IPS DF 4.7 (cell line): ENCODE data around the gene TBX4.

Experiments
- DNase-seq: peaks from one replicate; pipeline ENCODE4 v3.0.0-alpha.2; 2013; ENCODE audit warnings: low spot score; ENCODE audit errors: extremely low read depth

The TBX4 gene

DNA sequence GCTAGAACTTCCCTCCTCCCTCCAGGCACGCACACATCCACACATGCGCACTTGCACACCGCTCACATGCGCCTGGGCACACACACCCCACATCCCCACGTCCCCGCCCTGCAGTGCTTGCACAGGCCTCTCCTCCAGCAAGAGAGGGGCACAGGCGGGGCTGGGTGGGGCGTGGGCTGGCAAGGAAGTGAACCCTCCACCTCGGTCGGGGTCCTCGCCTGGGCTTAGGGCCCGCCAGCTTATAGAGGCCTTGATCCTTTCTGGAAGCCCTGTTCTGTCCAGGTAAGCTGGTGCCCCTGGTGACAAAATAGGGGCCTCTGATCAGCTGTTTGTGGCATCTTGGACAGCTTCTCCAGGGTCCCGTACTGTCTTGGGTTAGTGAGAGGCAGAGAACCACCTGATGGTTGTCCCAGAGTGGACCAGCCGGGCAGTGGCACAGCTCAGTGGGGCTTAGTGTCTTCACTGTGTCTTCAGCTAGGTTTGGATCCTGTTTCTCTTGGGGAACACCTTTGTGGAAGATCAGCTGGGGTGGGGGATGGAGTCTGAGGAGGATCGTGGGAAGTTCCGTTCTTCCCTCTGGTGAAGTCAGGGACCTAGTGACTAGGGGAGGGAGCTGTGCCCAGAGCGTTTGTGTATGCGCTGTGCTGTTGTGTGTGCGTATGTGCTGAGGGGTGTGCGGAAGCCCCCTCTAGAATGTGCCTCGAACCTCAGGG lies 12.1 kb downstream of the TBX4 start:
- DNase-seq: no peak

DNA sequence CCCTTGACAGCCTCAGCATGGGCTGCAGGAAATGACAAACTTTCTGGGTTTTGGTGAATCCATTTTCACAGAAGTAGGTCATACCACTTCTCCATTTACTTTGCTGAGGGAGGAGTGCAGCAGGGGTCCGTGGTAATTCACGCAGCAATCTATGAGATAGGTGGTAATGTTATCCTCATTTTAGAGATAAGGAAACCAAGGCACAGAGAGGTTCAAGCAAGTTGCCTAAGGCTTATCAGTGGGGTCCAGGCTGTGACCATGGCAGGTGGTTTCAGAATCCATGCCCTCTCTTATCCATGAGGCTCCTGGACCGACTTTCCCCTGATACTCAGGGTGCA lies 12.6 kb downstream of the TBX4 start:
- DNase-seq: no peak

DNA sequence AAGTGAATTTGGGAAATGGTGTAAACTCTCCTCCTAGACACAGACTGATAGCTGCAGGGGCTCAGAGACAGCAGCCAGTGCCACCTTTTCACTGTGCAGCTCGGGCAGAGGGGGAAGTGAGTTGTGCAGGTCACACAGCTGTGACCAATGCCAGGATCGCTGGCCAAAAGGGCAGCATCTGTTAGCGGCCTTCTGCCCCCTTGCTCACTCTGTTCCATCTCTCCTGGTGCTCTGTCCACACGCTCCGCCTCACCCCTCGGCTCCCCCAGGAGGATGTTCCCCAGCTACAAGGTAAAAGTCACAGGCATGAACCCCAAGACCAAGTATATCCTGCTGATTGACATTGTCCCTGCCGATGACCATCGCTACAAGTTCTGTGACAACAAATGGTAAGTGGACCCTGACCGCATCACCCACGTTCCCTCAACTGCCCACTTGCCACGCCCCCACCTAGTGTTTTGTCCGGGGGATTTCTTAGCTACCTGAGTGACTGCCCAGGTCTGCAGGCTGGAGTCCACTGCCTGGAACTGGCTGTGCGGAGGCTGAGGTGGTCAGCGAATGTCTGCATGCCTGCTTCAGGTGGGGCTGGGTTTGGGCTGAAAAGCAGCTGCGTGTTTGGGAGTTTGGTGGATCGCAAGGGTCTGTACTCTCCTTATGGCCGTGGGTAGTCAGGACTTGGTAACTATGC lies 13.5 kb downstream of the TBX4 start:
- no peak for DNase-seq

DNA sequence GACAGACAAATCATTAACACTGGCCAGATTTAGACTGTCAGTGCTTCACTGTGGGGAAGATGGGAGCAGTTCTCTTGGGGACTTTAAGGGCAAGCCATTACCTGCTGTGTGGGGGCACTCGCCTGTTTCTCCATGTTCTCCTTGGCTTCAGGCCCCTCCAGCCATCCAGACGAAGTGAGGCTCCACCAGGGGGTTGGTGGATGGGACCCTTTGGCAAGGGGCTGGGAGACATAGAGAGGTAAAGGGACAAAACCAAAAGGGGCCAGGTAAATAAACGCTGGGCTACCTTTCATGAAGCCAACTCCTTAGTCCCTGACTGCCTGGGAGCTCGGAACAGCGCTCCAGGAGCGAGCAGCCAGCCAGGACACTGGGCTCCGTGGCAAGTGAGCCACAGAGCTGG lies 14.0 kb downstream of the TBX4 start:
- DNase-seq: no peak

DNA sequence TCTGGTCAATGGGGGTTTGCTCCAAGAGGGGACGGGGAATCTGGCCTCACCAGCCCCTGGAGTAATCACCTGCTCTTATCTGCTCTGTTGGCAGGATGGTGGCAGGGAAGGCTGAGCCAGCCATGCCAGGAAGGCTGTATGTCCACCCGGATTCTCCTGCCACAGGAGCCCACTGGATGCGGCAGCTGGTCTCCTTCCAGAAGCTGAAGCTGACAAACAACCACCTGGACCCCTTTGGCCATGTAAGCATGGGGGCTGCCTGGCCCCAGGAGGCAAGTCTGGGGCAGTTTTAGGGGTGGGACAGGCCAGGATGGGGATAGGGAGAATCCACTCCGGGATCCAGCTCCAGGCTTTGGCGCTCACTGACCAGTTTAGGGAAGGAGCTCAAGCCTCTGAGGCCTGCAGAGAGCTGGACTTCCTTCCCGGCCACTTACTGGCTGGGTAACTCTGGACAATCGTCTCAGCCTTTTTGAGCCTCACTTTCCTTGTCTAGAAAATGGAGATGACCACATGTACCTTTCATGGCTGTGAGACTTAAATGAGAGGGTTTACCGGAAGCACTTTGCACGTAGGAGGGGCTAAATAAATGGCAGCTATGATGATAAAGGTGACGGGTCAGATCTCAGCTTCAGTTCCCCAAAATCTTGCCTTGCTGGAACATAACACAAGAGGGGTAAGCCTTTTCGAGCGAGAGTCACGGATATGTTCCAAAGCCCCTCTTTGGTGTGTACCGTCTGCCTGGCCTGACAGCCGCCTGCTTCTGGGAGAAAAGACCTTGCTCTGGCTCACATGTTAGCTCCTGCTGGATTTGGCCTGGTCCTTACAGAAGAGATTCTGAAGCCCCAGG lies 15.4 kb downstream of the TBX4 start:
- no peak for DNase-seq

DNA sequence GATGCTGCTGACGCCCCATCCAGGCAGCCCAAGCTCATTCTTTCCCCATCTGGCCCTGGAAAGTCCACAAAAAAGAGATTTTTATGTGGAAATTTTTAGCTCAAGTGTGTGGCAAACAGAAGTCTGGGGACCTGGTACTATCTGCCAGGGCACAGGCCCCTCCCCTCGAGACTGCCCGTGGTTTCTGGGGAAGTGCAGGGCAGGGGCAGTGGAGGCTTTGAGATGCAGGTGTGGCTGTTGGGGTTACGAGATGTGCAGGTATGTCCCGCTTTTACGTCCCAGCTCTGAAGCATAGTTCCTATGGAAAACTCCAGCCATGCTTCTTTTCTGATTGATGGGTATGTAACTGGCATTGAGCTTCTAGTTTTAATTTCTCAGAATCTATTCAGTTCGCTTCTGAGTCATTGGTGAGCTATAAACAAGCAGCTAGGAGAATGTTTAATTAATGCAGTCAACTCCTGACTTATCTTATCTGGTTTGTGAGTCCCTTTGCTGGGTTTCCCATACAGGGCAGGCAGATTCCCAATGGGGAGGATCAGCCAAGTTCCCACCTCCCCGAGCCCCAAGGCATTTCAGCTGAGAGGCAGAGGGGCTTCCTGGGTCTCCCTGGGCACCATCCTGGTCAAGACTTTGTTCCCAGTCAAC lies 16.2 kb downstream of the TBX4 start:
- no peak for DNase-seq

DNA sequence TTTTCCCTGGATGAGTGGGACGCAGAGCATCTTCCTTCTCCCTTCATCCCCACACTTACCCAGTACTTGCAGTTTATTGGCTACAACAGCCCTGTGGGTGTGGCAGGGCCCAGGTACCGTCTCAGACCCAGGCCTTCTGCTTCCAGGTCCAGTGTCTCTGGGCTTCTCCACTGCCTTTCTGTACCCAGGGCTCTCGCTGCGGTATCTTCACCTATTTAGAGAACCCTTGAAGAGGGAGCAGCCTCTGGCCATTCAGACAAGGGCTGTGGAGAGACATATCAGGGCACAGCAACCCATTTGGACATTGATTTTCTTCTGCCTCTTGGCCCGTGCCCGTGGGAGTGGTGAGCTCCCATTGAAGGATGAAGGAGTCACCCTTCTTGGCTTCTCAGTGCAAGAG lies 17.3 kb downstream of the TBX4 start:
- DNase-seq: no peak

DNA sequence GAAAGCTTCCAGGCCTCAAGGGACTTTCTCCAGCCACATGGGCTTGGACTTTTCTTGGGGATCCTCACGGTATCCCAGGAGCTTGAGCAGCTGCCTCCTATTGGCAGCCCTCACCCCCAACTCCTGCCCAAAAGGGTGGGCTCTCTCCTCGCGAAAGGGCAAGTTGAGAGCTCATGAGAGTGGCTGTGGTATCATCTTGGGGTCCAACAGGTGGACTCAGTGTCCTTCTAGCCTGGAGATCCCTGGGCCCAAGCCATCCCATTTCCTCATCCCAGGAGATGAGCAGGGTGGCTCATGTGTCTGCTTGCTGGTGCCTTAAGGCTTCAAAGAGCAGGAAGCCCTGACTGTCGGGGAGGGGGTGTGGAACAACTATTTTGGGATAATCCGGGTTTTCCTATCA lies 17.7 kb downstream of the TBX4 start:
- no peak for DNase-seq

DNA sequence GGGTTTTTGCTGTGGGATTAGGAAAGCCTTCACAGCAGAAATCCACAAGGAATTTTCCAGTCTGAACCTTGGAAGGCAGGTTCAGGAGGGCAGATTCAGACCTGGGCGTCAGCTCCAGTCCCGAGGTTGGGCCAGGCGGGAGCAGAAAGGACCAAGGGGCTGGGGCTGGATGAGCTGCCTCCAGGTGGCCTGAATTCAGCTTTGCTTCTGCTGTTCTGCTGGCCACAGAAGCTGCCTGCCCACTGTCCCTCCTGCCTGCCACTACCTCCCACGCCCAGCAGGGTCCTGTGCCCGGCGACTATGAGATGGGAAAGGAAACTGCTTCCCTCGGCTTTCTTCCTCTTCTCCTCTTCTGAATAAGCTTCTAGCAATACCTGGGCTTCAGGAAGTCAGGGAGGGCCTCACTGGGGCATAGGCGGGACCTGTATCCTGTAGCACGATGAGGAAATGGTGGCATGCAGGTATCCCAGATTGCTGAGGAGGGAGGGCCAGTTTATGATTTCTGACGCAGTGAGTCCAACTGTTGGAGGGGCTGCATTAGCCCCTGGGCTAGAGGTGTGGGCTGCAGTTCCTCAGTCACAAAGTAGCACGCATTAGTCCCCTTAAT lies 18.4 kb downstream of the TBX4 start:
- DNase-seq: no peak

DNA sequence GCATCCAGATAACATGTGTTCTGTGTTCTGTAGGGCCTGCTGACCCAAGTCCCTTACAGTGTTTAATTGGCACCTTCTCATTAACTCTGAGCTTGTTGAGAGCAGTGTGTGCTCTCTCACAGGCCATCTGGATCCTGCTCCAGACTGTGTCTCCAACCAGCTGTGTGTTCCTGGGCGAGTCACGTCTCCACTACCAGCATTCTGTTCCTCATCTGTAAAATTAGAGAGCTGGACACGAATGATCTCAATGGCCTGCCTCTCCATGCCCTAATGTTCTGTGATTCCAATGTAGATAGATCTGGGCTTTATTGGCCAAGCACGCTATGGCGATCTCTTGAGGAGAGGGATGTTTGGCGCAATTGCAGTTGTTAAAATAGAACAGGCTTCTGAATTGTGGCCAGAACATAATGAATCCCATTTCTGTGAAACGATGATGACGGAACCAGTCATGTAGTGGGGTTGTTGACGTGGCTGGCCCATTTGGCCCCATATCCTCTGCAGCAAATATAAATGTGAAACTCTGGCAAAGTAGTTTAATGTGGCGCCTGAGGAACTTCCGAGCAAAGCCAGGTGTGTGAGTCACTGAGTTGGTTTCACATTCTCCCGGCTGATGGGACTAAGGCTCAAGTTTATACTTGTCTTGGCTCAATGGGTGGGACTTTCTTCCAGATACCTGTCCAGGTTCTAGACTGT lies 22.2 kb downstream of the TBX4 start:
- DNase-seq: no peak

DNA sequence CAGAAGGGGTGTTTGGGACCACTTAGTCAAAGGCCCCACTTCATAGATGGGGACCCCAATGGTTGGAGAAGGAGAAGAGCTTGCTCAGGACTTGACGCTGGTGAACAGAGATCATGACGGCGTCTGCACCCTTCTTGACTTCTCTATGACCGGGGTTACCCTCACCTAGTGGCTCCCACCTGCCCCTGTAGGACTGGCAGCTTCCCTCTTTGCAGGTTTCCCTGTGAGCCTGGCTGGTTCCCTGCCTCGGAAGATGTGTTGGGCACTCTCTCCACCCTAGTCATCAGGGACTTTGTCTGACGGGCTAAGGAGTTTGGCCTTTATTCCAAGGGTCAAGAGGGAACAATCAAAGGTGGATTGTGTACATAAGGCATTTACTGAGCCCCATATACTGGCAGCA lies 22.7 kb downstream of the TBX4 start:
- DNase-seq: no peak

DNA sequence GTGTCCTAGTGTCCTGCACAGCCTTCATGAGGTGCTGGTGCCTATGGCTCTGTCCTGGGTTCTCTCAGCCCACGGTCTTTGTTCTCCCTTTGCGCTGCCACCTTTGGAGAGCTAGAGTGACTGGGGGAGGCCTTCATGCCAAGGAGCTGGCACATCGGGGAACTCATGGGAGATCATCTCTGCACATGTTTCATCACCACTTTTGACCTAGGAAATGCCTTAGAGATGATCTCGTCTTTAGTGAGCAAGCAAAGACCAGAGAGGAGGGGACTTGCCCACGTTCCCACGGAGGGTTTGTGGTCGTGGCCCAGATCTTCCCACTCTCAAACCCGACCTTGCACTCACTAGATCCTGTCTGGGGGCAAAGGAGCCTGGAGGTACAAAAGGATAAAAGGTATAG lies 23.5 kb downstream of the TBX4 start:
- no peak for DNase-seq

DNA sequence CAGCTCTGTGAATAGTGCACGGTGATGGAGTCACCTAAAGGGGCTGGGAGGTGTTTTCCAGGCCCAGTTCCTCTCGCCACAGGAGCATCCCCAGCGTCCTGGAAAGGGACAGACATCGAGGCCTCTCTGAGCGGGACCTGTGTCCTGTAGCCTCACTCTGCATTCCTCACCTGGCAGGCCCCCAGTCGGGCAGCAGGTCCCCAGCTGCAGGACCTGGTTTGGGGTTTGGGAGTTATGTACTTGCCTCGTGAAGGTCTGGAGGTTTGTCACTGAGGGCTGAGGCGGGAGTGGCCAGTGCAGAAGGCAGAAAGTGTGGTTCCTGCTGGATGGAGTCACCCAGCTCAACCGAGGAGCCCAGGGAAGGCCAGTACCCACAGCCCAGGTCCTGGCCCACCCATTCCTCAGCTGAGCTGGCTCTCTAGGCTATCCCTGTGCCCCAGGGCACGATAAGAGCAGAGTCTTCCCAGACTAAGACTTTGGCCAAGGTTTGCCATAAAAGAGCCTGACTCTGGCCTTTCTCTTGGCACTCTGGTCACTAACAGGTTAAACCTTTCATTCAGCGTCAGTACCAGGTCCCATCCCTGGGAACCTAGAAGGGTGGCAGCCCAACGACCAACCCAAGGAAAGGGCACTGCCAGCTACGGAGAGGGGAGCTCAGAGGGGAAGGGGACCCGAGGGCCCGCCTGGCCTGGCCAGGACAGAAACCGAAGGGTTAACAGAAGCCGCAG lies 24.4 kb downstream of the TBX4 start:
- DNase-seq: no peak

DNA sequence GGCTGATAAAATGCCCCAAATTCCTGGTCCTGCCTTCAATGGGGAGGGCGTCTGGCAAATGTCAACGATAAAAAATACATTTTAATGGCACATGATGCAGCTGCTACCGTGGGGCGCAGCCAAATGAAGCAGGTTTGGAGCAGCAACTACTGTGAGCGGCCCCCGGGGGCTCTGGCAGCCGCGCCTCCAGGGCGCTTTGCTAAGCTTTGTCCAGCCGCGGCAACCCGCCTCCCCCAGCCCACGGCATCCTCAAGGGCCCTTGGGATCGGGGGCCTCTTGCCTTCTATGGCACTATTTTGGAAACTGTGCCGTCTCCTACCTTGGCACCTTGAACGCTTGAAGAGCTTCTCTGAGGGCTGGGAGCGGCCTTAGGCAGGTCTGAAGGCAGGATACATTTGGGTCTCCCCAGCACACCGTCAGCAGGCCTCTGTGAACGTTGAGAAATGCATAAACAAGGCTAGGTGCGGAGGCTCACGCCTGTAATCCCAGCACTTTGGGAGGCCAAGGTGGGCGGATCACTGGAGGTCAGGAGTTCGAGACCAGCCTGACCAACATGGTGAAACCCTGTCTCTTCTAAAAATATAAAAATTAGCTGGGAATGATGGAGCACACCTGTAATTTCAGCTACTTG lies 25.1 kb downstream of the TBX4 start:
- no peak for DNase-seq

DNA sequence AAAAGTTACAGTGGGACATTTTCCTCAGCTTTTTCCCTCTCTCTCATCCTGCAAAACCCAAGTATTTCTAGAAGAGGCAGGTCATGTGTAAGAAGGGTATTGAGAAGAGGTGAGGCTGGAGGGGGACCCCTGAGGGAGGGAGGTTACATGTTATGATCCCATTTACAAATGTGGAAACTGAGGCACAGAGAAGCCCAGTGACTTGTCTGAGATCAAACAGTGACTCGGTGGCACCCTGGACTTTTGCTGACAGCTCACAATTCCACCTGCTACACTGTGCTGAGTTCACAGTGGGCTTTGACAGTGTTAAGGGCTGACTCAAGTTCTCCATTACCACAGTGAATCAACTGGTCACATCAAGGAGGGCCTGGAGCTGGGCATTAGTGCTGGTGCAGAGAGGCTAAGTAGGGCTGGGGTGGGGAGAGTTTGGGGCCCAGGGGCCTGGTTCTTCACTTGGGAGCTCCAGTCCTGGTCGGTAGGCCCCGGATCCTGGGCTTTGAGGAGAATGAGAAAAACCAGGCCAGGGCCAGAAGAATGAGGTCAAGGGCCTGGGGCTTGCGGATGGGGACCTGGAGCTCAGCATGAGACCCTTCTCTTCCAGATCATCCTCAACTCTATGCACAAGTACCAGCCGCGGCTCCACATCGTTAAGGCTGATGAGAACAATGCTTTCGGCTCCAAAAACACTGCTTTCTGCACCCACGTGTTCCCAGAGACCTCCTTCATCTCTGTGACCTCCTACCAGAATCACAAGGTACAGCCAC lies 26.0 kb downstream of the TBX4 start:
- no peak for DNase-seq

DNA sequence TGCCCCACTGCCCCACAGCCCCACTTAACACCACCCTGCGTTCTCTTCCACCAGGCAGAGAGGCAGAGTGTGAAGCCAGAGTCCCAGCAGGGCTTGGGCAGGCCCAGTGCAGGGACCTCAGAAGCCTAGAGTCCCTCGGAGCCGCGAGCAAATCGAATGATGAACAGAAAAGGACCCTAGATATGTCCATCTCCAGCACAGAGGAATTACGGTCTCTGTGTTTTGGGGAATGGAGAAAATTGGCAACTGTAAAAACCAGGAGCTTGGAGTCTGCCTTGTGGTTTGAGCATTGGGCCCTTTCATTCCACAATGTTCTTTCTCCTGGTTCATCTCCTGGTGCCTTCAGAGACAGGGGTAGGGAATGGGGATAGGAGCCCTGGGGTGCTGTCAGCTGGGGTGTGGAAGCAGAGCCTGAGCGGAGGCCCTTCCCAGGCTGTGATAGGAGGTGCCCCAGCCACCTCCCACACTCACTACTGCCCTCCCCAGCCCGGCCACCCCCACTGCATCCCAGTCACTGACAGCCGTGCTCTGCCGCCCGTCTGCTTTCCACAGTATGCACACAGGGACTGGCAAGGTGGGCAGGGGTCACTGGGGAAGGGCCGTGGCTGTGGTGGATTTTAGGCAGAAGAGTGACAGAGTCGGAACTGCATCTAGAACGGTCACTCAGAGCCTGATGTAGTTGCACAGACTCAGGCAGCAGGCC lies 26.7 kb downstream of the TBX4 start:
- no peak for DNase-seq

DNA sequence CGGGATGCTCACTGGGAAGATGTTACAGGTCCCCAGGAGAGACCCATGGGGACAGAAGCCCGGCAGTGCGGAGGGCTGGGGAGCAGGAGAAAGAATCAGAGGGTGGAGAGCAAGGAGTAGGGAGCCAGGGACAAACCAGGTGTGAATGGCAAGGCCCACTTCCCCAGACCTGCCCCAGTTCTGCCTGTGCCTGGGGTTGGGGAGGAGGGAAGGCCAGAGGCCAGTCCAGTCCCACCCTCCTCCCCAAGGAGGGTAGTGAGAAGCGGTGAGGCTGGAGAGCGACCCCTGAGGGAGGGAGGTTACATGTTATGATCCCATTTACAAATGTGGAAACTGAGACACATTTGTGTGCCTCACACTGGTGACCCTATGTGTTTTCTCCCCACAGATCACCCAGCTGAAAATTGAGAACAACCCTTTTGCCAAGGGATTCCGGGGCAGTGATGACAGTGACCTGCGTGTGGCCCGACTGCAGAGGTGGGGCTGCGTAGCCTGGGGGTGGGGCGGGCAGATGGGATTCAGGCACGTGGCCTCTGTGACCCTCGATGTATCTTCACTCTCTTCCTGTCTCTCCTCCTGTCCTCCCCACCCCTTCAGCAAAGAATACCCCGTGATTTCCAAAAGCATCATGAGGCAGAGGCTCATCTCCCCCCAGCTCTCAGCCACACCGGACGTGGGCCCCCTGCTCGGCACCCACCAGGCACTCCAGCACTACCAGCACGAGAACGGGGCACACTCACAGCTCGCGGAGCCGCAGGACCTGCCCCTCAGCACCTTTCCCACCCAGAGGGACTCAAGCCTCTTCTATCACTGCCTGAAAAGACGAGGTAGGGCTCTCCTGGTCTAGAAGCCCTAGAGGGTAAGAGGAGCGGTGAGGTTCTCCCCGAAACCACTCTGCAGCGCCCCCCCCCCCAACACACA lies 27.5 kb downstream of the TBX4 start:
- no peak for DNase-seq
